Measurements from ENCODE around the gene F3.
"Not testable (repeated sequence)": the region's sequence is repeated elsewhere in the genome, so short reads cannot be mapped to it uniquely, and the experiment has no call there.

- not testable (repeated sequence) for TF ChIP-seq CTCF (IDR thresholded peaks at IDR 0.05; ENCODE audit: insufficient read depth, low read length); REST (IDR thresholded peaks at IDR 0.05; ENCODE audit: insufficient replicate concordance, low read depth)
Observed at GRCh38 chr1:94566436-94566835, 24.9 kb upstream of the F3 start.

Data from HL-60 (cell line).